Stimulated activated CD8-positive, alpha-beta memory T cell treated with anti-CD3 and anti-CD28 coated beads, Interleukin-12 subunit alpha, Interleukin-12 subunit beta, amount 100 ng/mL, for 24 hours (primary cell): Measurements from ENCODE around the gene DGCR8.

ENCODE experiments used
- DNase-seq: peaks from one replicate; pipeline ENCODE4 v3.0.0-alpha.2; 2020; ENCODE audit errors: extremely low read depth

Gene DGCR8

DNA sequence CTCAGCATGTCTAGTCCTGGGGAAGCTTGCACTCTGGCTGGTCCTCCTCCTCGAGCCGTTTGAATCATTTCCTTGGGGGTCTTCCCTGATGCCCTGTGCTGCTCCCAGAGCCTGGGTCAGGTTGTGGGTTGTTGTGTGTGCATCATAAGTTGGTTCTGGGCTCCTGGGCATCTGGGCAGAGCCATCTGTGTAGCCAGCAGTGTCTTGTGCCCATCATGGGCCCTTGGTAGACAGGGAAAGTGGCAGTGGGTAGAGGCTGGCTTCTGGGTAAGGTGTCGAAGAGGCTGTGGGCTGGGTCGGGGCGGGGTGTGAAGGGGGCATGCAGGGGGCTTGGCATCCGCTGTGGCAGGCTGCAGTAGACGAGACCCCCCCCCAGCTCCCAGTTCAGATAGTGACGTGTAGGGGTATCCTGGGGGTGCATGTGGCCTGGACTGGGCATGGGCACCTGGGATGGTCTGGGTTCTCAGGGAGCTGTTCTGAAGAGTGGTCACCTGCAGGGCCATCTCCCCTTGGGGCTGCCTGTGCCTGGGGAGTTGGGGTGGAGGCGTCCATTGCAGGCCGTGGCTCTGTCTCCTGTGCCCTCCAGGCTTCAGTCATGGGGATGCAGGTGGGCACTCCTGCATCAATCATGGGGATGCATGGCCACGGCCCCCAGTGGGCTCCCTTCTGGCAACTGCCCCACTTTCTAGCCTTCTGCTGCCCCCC, 44.2 kb downstream of the DGCR8 start:
- DNase-seq: no peak

DNA sequence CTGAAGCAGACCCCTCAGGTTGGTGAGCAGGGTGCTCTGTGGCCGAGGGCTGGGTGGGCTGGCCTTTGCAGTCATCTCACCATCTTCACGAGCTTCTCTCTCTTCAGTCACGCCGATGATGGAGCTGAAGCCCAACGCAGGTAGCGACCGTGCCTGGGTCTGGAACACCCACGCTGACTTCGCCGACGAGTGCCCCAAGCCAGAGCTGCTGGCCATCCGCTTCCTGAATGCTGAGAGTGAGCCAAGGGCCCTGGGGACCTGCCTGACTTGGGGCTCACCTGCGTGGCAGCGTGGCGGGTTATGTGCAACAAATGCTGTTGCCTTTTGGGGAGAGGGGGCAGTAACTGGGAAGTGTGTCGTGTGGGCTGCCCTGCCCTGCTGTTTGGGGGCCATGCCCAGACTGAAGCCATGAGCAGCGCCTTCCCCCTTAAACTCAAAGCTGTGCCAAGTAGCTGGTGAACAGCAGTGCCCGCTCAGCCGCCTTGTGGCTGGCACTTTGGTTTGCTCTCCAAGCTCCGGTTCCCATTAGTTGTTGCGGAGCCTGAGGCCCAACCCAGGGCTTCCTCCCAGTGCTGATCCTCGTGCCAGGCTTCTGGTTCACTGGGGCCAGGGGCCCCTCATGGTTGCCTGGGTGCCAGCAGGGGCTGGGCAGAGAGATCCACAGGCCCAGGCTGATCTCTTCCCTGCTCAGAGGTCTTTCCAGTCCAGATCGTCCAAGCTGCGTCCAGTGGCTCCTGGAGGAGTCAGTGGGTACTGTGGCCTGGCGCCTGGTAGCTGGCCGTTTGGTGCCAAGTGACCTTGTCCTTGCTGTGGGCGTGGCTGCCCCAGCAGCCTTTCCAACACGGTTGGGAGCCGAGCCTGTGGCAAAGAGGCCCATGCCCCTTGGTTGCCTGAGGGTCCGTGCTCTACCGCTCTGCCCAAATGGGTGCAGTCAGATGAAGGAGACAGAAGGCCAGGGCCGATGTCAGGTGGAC, 45.4 kb downstream of the DGCR8 start:
- DNase-seq: no peak

DNA sequence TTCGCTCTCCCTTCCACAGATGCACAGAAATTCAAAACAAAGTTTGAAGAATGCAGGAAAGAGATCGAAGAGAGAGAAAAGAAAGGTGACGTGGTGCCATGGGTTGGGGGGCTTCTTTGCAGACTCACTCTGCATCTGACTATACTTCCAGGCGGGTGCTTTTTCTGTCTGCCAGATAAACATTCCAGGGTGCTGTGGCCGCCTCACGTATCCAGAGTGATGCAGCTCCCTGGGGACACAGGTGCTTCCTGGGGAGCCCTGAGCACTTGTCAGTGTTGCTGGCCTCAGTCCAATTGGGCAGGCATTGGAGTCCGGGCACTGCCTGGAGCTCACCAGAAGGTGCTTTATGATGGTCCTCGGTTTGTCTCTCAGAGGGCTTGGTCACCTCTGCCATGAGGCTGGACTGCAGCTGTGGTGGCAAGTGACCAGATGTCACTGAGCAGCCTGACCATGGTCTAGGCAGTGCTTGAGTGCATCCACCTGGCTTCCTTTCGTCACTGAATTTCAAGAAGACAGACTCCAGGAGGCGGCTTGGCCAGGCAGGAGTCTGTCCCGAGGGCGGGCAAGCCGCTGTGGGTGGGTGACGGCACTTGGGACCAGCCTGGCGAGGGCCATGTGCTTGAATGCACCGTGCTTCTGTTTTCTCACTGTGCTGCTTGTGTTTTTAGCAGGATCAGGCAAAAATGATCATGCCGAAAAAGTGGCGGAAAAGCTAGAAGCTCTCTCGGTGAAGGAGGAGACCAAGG, 46.4 kb downstream of the DGCR8 start:
- DNase-seq: no peak

DNA sequence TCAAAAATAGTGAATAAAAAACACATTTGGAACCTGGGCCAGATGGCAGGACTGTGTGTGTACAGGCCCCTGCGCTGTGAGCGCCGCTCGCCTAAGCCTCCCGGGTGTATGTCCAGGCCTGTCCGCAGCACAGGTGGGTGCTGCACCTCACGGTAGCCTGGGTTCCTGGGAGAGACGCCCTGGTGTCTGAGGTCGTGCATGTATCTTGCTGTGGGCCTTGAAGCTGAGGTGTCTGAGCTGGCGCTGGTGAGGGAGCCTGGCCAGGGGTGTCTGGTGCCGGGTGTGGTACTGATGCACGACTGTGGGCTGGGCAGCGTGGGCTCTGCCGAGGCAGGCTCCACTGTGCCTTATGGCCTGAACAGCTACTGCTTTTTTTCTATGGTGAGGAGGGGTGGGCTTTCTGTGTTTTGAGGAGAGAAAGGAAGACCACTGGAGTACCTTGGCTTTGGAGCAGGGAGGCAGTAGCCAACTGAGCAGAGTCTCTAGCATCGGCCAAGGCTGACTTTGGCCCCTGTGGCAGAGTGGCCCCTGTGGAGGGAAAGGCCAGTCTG, 47.4 kb downstream of the DGCR8 start:
- no peak for DNase-seq

DNA sequence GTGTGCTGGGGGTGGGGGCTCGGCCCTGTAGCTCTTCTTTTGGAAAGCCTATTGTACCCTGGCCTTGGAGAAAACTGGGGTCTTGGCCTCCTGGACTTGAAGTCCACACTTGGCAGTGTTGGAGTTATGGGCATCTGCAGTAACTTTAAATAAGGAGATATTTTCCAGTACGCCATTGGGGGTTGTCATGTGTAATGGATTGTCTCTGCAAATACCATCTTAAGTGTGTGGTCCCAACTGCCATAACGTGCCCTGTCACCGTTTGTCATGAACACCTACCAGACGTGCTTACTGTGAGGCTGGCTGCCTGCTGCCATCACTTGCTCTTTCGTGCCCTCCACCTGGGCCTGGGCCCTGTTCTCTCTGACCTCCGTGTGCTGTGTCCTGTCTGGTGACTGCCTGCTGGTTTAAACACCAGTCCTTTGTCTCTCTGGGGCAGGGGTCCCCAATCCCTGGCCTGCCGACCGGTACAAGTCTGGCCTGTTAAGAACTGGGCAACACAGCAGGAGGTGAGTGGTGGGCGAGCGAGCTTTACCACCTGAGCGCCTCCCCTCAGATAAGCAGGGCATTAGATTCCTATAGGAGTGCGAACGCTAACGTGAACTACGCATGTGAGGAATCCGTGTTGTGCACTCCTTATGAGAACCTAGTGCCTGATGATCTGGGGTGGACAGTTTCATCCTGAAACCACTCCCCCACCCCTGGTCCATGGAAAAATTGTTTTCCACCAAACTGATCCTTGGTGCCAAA, 48.0 kb downstream of the DGCR8 start:
- no peak for DNase-seq

DNA sequence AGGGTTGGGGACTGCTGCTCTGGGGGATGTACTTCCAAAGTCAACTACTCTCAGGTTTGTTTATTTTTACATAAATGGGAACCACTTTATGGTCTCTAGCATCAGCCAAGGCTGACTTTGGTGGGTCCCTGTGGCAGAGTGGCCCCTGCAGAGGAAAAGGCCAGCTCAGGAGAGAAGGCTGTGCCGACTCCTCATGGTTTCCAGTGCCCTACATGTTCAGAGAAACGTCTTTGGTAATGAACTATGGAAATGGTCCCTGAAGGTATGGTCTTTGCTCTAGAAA, 48.5 kb downstream of the DGCR8 start:
- DNase-seq: no peak

GRCh38 chr22:20128902-20129746, 49.1 kb downstream of the DGCR8 start:
- no peak for DNase-seq

- DNase-seq: no peak
Measured at GRCh38 chr22:20129747-20130014, 49.6 kb downstream of the DGCR8 start.

DNA sequence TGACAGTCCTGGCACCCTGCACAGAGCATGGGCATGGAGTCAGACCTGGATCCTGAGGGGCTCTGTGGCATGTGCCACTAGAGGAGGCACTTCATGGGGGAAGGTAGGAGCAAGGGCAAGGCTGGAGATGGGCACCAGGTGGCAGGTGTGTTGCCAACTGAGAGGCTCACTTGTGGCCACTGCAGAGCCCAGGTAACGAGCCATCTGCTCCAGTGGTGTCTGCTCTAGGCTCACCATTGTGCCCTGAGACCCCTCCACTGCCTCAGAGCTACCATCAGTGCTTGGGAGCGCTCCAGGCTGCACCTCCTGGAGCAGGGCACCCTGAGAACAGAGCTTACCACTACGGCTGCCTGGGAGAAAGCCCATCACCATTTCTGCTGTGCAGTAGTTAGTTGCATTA, 50.3 kb downstream of the DGCR8 start:
- no peak for DNase-seq

- DNase-seq: peak; percentile 58
Measured at GRCh38 chr22:20130731-20131596, 50.9 kb downstream of the DGCR8 start.

- no peak for DNase-seq
Measured at GRCh38 chr22:20131597-20131858, 51.5 kb downstream of the DGCR8 start, which contains the start of gene ZDHHC8. TSS of gene ZDHHC8 (plus strand) at chr22:20131804. CDS start at chr22:20131948, 144 bp downstream.

DNA sequence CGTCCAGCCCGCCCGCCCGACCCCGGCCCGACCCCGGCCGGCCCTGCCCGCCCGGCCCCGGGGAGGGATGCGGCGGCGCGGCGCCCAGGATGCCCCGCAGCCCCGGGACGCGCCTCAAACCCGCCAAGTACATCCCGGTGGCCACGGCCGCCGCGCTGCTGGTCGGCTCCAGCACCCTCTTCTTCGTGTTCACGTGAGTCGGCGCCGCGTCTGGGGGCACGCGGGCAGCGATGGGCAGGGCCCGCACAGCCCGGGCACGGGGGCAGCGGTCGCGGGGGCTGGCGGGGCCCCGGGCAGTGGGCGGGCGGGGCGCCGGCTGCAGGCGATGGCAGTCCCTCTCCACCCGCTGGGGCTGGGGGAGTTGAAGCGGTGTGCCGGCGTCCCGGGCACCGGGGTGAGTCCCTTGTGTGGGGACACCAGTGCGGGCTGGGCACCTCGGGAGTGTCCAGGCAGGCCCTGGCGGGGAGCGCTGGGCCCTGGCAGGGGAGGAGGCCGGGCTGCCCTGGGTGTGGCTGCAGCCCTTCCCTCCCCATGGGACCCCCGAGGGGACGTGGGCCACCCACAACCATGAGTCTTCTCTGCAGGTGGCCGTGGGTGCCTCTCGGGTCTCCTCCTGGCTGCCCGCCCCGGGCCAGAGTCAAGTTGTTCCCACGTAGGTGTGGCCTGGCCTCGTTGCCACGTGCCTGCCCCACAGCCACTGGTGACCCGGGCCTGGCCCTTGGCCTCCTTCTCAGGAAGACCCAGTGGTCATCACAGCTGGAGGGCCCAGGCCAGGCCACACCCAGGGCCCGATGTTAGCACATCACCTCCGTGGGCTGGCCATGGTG, 52.0 kb downstream of the DGCR8 start:
- no peak for DNase-seq

GRCh38 chr22:20132686-20133246, 52.7 kb downstream of the DGCR8 start:
- DNase-seq: no peak

DNA sequence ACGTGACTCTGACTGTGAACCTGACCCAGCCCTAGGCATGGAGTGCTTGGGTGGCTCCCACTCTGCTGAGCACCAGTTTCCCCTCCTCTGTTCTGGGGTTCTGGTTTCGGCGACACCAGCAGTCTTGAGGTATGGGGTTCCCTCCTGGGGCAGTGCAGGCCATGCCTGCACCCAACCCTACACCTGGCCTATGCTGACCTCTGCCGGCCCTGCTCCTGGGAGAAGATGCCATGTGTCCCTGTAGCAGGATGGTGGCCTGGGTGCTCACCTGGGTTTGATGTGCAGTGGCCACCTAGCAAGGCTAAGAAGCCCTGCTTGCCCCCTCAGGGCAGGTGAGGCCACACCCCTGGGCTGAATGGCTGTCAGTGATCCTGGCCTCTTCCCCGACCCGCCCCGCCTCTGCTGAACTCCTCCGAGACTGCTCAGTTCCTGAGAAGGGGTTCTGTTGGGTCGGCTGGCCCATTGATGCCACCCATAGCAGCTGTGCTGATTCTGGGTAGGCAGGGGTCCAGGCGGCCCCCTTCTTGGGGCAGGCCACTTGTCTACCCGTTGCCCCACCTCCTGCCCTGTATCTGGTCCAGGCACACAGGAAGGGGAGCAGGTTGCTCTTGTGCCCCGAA, 54.0 kb downstream of the DGCR8 start:
- no peak for DNase-seq

- DNase-seq: no peak
Measured at GRCh38 chr22:20135265-20135664, 55.2 kb downstream of the DGCR8 start.

GRCh38 chr22:20135806-20136602, 56.0 kb downstream of the DGCR8 start:
- DNase-seq: no peak

GRCh38 chr22:20136603-20136873, 56.5 kb downstream of the DGCR8 start:
- DNase-seq: no peak

DNA sequence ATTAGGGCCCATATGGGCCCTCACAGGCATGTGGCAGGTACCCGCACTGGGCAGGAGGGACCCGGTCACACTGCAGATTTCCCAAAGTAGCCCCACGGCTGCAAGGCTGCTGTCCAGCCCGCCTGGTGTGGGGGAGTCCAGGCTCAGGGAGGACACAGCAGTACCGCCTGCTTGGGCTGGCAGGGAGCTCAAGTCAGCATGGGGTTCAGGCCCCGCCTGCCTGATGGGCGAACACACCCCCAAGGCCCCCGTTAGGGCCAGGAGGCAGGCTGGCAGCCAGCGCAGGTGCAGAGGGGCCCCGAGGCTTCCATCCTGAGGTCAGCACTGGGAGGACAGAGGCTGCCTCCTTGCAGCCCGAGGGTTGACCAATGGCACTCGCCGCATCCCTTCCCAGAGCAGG, 57.1 kb downstream of the DGCR8 start:
- DNase-seq: no peak
